Measurements from ENCODE around the gene KAZN.

The KAZN gene

DNA sequence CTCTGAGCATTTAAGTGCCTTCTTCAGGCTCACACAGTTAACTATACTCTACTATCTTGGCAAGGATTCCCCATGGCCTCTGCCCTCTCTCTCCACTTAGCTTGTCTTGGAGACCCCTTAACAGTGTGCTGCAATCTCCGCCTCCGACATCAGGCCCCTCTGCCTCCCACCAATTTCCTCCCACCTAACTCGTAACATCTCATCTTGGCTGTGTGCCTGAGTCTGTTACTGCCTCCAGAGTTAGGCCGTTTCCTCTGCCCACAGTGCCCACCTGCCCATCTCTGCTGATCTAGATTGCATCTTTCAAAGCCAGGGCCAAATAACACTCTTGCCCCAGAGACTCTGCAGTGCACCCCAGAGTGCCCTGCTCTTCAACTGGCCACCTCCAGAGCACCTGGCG is 310.8 kb downstream of the KAZN start:
- Histone ChIP-seq H3K9ac (ENCODE audit: low read depth in 1 of 2, low read length in 2 of 2) (no peak overlapping the region), H3K36me3 (ENCODE audit: control insufficient read depth in 1 of 2, insufficient read depth in 2 of 2, low read length in 2 of 2) (no peaks in the 10 kb centered on the region), H3K4me3 (ENCODE audit: low read depth in 1 of 2, low read length in 2 of 2) (no peak overlapping the region), H3K27me3 (ENCODE audit: control insufficient read depth in 1 of 2, insufficient read depth in 2 of 2, low read length in 2 of 2) (no peaks in the 10 kb centered on the region), H3K9me3 (ENCODE audit: control insufficient read depth in 1 of 2, low read length in 2 of 2) (no peaks in the 10 kb centered on the region), H3K27ac (ENCODE audit: low read depth, low read length) (no peak overlapping the region), H3K4me1 (ENCODE audit: control insufficient read depth in 1 of 2, insufficient read depth in 2 of 2, low read length in 2 of 2) (no peaks in the 10 kb centered on the region)

DNA sequence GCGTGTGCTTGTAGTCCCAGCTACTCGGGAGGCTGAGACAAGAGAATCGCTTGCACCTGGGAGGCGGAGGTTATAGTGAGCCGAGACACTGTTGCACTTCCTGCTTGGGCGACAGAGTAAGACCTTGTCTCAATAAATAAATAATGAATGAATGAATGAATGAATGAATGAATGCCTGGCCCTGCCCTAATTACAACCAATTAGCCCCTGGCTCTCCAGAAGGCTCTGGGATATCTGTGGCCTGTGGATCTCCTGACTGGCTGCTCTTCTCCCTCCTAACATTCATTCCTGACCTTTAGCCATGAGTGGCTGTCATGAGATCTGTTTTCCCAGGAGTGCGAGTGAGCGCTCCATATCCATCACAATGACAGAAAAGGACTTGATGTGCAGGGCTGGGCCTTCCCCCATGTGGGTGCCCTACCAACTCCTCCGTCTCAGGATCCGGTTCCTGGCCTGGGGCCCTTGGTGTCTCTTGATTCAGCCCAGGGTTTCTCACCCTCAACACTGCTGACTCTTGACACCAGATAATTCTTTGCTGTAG is 311.5 kb downstream of the KAZN start:
- Histone ChIP-seq H3K27ac (ENCODE audit: low read depth, low read length) (no peak overlapping the region), H3K27me3 (ENCODE audit: control insufficient read depth in 1 of 2, insufficient read depth in 2 of 2, low read length in 2 of 2) (no peaks in the 10 kb centered on the region), H3K36me3 (ENCODE audit: control insufficient read depth in 1 of 2, insufficient read depth in 2 of 2, low read length in 2 of 2) (no peaks in the 10 kb centered on the region)

GRCh38 chr1:14910984-14911721 is 312.7 kb downstream of the KAZN start:
- H3K36me3 ChIP-seq (ENCODE audit: control insufficient read depth in 1 of 2, insufficient read depth in 2 of 2, low read length in 2 of 2): no peaks in the 10 kb centered on the region
- H3K9ac ChIP-seq (ENCODE audit: low read depth in 1 of 2, low read length in 2 of 2): no peak overlapping the region
- H3K27me3 ChIP-seq (ENCODE audit: control insufficient read depth in 1 of 2, insufficient read depth in 2 of 2, low read length in 2 of 2): no peaks in the 10 kb centered on the region
- no peaks in the 10 kb centered on the region for H3K4me1 ChIP-seq (ENCODE audit: control insufficient read depth in 1 of 2, insufficient read depth in 2 of 2, low read length in 2 of 2)
- no peak overlapping the region for H3K27ac ChIP-seq (ENCODE audit: low read depth, low read length)
- no peaks in the 10 kb centered on the region for H3K9me3 ChIP-seq (ENCODE audit: control insufficient read depth in 1 of 2, low read length in 2 of 2)
- H3K4me3 ChIP-seq (ENCODE audit: low read depth in 1 of 2, low read length in 2 of 2): no peak overlapping the region

More for the DNA sequence above, 311.5 kb downstream of the KAZN start:
- Histone ChIP-seq H3K9ac (ENCODE audit: low read depth in 1 of 2, low read length in 2 of 2) (no peak overlapping the region), H3K9me3 (ENCODE audit: control insufficient read depth in 1 of 2, low read length in 2 of 2) (no peaks in the 10 kb centered on the region), H3K4me1 (ENCODE audit: control insufficient read depth in 1 of 2, insufficient read depth in 2 of 2, low read length in 2 of 2) (no peaks in the 10 kb centered on the region), H3K4me3 (ENCODE audit: low read depth in 1 of 2, low read length in 2 of 2) (no peak overlapping the region)

DNA sequence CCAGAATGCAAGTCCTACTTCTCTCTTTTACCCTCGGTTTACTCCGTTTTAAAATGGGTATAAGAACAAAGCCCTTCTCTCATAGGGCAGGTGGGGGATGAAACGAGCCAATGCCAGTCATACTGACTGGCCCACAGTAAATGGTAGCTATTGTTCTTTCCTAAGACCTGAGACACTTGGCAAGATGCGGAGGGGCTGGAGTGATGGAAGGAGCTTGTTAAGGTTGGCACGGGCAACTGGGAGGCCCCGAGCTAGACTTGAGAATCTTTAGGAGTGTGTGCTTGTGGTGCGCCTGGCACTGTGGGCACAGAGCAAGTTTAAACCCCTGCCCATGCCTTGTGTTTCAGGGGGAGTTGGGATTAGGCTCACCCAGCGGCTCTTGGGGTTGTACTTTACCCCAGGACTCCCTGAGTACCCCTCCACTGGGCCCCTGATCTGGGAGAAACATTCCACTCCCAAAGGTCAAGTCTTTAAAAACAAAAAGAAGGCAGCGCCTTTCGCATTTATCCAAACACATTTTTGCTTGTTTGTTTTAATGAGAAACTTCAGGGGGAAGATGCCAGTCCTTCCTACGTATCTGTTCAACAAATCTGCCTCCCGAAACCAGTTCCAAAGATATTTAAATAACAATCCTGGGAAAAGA is 314.5 kb downstream of the KAZN start:
- Histone ChIP-seq H3K4me3 (ENCODE audit: low read depth in 1 of 2, low read length in 2 of 2) (no peak overlapping the region), H3K36me3 (ENCODE audit: control insufficient read depth in 1 of 2, insufficient read depth in 2 of 2, low read length in 2 of 2) (no peaks in the 10 kb centered on the region), H3K9me3 (ENCODE audit: control insufficient read depth in 1 of 2, low read length in 2 of 2) (no peaks in the 10 kb centered on the region), H3K4me1 (ENCODE audit: control insufficient read depth in 1 of 2, insufficient read depth in 2 of 2, low read length in 2 of 2) (no peaks in the 10 kb centered on the region), H3K27me3 (ENCODE audit: control insufficient read depth in 1 of 2, insufficient read depth in 2 of 2, low read length in 2 of 2) (no peaks in the 10 kb centered on the region), H3K27ac (ENCODE audit: low read depth, low read length) (no peak overlapping the region), H3K9ac (ENCODE audit: low read depth in 1 of 2, low read length in 2 of 2) (no peak overlapping the region)

DNA sequence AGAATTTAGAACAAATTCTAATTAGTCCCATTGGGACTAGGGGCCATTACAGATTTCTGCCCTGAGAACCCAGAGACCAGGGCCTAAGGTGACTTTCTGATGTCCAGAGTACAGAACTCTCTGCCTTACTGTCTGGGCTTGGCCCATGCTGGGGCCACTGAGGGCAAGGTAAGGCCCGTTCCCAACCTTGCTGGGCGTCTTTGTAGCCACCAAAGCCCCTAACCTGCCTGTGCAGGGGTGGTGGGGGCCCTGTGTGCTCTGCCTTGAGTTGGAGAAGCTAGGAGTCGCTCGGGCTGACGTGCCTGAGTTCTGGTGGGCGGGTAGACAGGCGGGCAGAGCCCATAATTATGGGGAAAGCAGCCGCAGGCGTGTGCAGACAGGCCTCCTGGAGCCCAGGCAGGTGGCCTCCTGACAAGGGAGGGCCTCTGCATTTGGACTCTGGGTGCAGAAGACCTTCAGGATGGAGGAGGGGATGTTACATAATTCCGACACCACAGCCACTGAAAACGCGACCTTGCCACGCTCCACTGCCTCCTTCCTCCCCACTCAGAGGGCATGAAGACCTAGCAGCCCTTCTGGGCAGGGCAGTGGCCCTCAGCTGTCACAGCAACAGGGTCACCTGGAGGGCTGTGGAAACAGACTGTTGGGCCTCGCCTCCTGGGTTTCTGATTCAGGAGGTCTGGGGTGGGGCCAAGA is 315.1 kb downstream of the KAZN start:
- H3K4me1 ChIP-seq (ENCODE audit: control insufficient read depth in 1 of 2, insufficient read depth in 2 of 2, low read length in 2 of 2): no peaks in the 10 kb centered on the region
- H3K4me3 ChIP-seq (ENCODE audit: low read depth in 1 of 2, low read length in 2 of 2): no peak overlapping the region
- H3K9me3 ChIP-seq (ENCODE audit: control insufficient read depth in 1 of 2, low read length in 2 of 2): no peaks in the 10 kb centered on the region
- no peak overlapping the region for H3K9ac ChIP-seq (ENCODE audit: low read depth in 1 of 2, low read length in 2 of 2)
- H3K27ac ChIP-seq (ENCODE audit: low read depth, low read length): no peak overlapping the region
- no peaks in the 10 kb centered on the region for H3K27me3 ChIP-seq (ENCODE audit: control insufficient read depth in 1 of 2, insufficient read depth in 2 of 2, low read length in 2 of 2)
- no peaks in the 10 kb centered on the region for H3K36me3 ChIP-seq (ENCODE audit: control insufficient read depth in 1 of 2, insufficient read depth in 2 of 2, low read length in 2 of 2)

- H3K27me3 ChIP-seq (ENCODE audit: control insufficient read depth in 1 of 2, insufficient read depth in 2 of 2, low read length in 2 of 2): no peaks in the 10 kb centered on the region
- no peaks in the 10 kb centered on the region for H3K36me3 ChIP-seq (ENCODE audit: control insufficient read depth in 1 of 2, insufficient read depth in 2 of 2, low read length in 2 of 2)
- no peak overlapping the region for H3K4me3 ChIP-seq (ENCODE audit: low read depth in 1 of 2, low read length in 2 of 2)
- no peak overlapping the region for H3K27ac ChIP-seq (ENCODE audit: low read depth, low read length)
- H3K4me1 ChIP-seq (ENCODE audit: control insufficient read depth in 1 of 2, insufficient read depth in 2 of 2, low read length in 2 of 2): no peaks in the 10 kb centered on the region
- no peak overlapping the region for H3K9ac ChIP-seq (ENCODE audit: low read depth in 1 of 2, low read length in 2 of 2)
- H3K9me3 ChIP-seq (ENCODE audit: control insufficient read depth in 1 of 2, low read length in 2 of 2): no peaks in the 10 kb centered on the region
Observed at GRCh38 chr1:14914351-14914988, 316.0 kb downstream of the KAZN start.

DNA sequence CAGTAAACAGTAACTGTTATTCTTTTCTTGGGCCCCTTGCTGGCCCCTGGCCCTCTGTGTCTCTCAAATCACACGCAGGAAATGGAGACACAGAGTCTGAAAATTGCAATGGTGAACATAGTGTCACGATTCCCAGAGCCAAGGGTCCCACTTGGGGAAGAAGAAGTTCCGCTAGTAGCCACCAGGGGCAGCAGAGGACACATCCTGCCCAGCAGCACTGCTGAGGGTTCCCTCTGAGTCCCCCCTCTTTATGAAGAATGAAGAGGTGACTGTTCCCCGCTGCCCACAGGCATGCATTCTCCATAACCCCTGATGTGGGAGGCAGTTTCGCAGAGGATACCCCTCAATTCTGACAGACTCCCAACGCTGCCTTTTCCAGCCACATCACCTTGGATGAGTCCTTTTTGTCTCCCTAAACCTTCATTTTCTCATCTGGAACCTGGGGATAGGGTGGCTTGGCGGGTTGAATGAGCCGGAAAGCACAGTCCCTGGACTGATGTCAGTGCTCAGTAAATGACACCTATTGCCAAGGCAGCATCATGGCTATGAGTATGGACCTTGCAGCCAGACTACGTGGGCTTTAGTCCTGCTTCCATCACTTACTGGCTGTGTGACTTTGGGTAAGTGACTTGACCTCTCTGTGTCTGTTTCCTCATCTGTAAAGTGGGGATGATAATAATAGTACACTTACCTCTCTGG is 317.0 kb downstream of the KAZN start:
- H3K4me1 ChIP-seq (ENCODE audit: control insufficient read depth in 1 of 2, insufficient read depth in 2 of 2, low read length in 2 of 2): no peaks in the 10 kb centered on the region
- H3K4me3 ChIP-seq (ENCODE audit: low read depth in 1 of 2, low read length in 2 of 2): no peak overlapping the region
- H3K36me3 ChIP-seq (ENCODE audit: control insufficient read depth in 1 of 2, insufficient read depth in 2 of 2, low read length in 2 of 2): no peaks in the 10 kb centered on the region
- no peak overlapping the region for H3K27ac ChIP-seq (ENCODE audit: low read depth, low read length)
- H3K27me3 ChIP-seq (ENCODE audit: control insufficient read depth in 1 of 2, insufficient read depth in 2 of 2, low read length in 2 of 2): no peaks in the 10 kb centered on the region
- no peak overlapping the region for H3K9ac ChIP-seq (ENCODE audit: low read depth in 1 of 2, low read length in 2 of 2)
- H3K9me3 ChIP-seq (ENCODE audit: control insufficient read depth in 1 of 2, low read length in 2 of 2): no peaks in the 10 kb centered on the region

- H3K27me3 ChIP-seq (ENCODE audit: control insufficient read depth in 1 of 2, insufficient read depth in 2 of 2, low read length in 2 of 2): peaks cover 0 to 4% of the 10 kb centered on the region in 2 donors
- H3K27ac ChIP-seq (ENCODE audit: low read depth, low read length): no peak overlapping the region
- H3K9ac ChIP-seq (ENCODE audit: low read depth in 1 of 2, low read length in 2 of 2): no peak overlapping the region
- H3K36me3 ChIP-seq (ENCODE audit: control insufficient read depth in 1 of 2, insufficient read depth in 2 of 2, low read length in 2 of 2): no peaks in the 10 kb centered on the region
- no peaks in the 10 kb centered on the region for H3K4me1 ChIP-seq (ENCODE audit: control insufficient read depth in 1 of 2, insufficient read depth in 2 of 2, low read length in 2 of 2)
- no peak overlapping the region for H3K4me3 ChIP-seq (ENCODE audit: low read depth in 1 of 2, low read length in 2 of 2)
- no peaks in the 10 kb centered on the region for H3K9me3 ChIP-seq (ENCODE audit: control insufficient read depth in 1 of 2, low read length in 2 of 2)
Observed at GRCh38 chr1:14919289-14919688, 320.8 kb downstream of the KAZN start.

DNA sequence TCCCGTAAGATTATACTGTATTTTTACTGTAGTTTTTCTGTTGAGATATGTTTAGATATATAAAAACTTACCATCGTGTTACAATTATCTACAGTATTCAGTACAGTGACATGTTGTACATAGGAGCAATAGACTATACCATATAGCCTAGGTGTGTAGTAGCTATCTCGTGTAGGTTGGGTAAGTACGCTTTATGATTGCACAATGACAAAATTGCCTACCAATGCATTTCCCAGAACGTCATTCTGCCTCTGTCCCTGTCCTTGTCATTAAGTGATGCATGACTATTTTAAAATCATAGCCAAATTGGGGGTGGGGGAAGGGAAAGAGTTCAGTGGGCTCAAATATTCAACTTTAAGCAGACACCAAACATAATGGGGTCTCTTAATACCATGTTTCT is 321.3 kb downstream of the KAZN start:
- no peak overlapping the region for H3K27ac ChIP-seq (ENCODE audit: low read depth, low read length)
- no peaks in the 10 kb centered on the region for H3K36me3 ChIP-seq (ENCODE audit: control insufficient read depth in 1 of 2, insufficient read depth in 2 of 2, low read length in 2 of 2)
- no peak overlapping the region for H3K9ac ChIP-seq (ENCODE audit: low read depth in 1 of 2, low read length in 2 of 2)
- no peak overlapping the region for H3K4me3 ChIP-seq (ENCODE audit: low read depth in 1 of 2, low read length in 2 of 2)
- peaks cover 0 to under 1% of the 10 kb centered on the region in 2 donors for H3K4me1 ChIP-seq (ENCODE audit: control insufficient read depth in 1 of 2, insufficient read depth in 2 of 2, low read length in 2 of 2)
- H3K9me3 ChIP-seq (ENCODE audit: control insufficient read depth in 1 of 2, low read length in 2 of 2): no peaks in the 10 kb centered on the region
- peaks cover under 1 to 5% of the 10 kb centered on the region in 2 donors for H3K27me3 ChIP-seq (ENCODE audit: control insufficient read depth in 1 of 2, insufficient read depth in 2 of 2, low read length in 2 of 2)
